Mucosa of descending colon (tissue), 3 donors: ENCODE measurements around the gene CCNB1IP1. TPM values are rescaled to one million over a fixed set of nuclear protein-coding genes. Genes with fewer than 3 reads are reported as not detected.
"Not testable (repeated sequence)": the region's sequence is repeated elsewhere in the genome, so short reads cannot be mapped to it uniquely, and the experiment has no call there.

Experiments
- ATAC-seq: fragments of 200-7000 bp; cut with Tn5 transposase; one replicate; pipeline ENCODE4 v1.9.1; 2020; ENCODE audit warnings: mild to moderate bottlenecking, moderate library complexity
- DNase-seq, 3 donors: peaks; one replicate each; pipeline ENCODE4 v3.0.0-alpha.2; 2020
- H3K36me3 ChIP-seq: fragments of 200-600 bp; one replicate; pipeline ENCODE4 v1.8.0; 2021; ENCODE audit warnings: low read depth, mild to moderate bottlenecking
- H3K4me1 ChIP-seq: fragments of 200-600 bp; one replicate; pipeline ENCODE4 v1.8.0; 2021; ENCODE audit warnings: low read depth, mild to moderate bottlenecking
- H3K4me3 ChIP-seq: fragments of 200-600 bp; one replicate; pipeline ENCODE4 v1.8.0; 2021; ENCODE audit warnings: mild to moderate bottlenecking
- H3K9me3 ChIP-seq: fragments of 200-600 bp; one replicate; pipeline ENCODE4 v1.8.0; 2021; ENCODE audit warnings: mild to moderate bottlenecking
- intact Hi-C, 2 donors: fragments of 100-400 bp; cut with DNase I in 1 of 2; cut with micrococcal nuclease in 1 of 2; formaldehyde crosslinking; loops; one replicate each; pipeline versions ENCODE4 v1.11.0 to v1.11.1; 2022; cut with DNase I, micrococcal nuclease
- total RNA-seq, 3 donors: library from RNA; stranded (reverse); fragmentation: NEBNext Ultra II Directional in 2 of 3; extraction: Animal tissue kit (Norgen Biotek cat#: 25700) in 2 of 3; gene quantifications; one replicate each; pipeline versions ENCODE4 v1.2.1 to v1.2.4, GENCODE V29; 2021 to 2023
- TF ChIP-seq, protein P1 (sequence below): fragments of 200-600 bp; IDR thresholded peaks from one replicate; pipeline ENCODE4 v1.8.0; 2022; ENCODE audit warnings: antibody characterized with exemption, mild to moderate bottlenecking
- donor health status: DM: no; HTN: no; CAD: no; lungs with moderate emphysema.
- donor health status: DM: no; HTN: no; CAD: no.
- donor health status: DM: no; HTN: yes; CAD: no.

CCNB1IP1 gene
- total RNA-seq, 3 donors from 2014 or later, result 27.6 to 36.0 (median 28.0) TPM

DNA sequence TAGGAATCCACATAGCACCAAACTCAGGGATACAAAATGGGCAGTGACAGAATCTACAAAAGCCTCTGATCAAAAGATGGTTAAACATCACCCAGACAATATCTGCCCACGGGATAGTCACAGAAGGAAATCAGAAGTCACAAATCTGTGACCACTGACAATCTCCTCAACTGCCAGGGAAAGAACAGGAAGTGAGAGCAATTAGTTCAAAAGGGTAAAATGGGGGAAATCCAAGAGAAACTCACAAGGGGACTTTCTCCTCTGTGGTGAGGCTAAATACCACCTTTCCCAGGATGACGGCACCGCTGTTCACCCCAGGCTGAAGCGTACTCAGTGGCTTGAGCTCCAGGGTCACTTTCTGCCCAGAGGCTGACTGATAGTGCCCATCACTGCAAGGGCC, 38.0 kb downstream of the CCNB1IP1 start:
- ATAC-seq (no peak), DNase-seq (no peak)
- H3K4me3 ChIP-seq, result no peak overlapping the region
- H3K36me3 ChIP-seq, result peaks cover 7% of the 10 kb centered on the region
- H3K4me1 ChIP-seq, result no peaks in the 10 kb centered on the region
- H3K9me3 ChIP-seq, result no peaks in the 10 kb centered on the region
- TF ChIP-seq, protein P1, sequence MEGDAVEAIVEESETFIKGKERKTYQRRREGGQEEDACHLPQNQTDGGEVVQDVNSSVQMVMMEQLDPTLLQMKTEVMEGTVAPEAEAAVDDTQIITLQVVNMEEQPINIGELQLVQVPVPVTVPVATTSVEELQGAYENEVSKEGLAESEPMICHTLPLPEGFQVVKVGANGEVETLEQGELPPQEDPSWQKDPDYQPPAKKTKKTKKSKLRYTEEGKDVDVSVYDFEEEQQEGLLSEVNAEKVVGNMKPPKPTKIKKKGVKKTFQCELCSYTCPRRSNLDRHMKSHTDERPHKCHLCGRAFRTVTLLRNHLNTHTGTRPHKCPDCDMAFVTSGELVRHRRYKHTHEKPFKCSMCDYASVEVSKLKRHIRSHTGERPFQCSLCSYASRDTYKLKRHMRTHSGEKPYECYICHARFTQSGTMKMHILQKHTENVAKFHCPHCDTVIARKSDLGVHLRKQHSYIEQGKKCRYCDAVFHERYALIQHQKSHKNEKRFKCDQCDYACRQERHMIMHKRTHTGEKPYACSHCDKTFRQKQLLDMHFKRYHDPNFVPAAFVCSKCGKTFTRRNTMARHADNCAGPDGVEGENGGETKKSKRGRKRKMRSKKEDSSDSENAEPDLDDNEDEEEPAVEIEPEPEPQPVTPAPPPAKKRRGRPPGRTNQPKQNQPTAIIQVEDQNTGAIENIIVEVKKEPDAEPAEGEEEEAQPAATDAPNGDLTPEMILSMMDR, result no peak
- intact Hi-C loops, result no loop called here

DNA sequence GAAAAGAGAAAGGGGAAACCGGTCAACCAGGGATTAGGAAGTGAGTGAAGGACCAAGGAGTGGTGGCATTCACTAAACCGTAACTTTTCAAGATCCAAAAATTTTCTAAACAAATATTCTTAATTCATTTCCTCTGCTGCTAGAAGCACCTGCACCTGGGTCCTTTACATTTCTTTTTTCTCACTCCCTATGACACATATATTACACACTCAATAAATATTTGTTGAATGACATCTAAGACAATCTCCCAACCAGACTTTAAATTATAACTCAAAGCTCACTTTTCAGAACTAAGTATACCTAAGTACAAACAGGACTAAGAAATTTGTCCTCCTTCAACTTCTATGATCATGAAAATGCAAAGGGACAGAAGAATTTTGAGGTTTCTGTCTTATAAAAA, 38.4 kb downstream of the CCNB1IP1 start:
- no peak for DNase-seq
- TF ChIP-seq, protein P1, result no peak
- ATAC-seq, result no peak
- Histone ChIP-seq H3K4me1 (no peaks in the 10 kb centered on the region), H3K4me3 (no peak overlapping the region), H3K36me3 (peaks cover 7% of the 10 kb centered on the region), H3K9me3 (no peaks in the 10 kb centered on the region)
- intact Hi-C loops, result no loop called here

DNA sequence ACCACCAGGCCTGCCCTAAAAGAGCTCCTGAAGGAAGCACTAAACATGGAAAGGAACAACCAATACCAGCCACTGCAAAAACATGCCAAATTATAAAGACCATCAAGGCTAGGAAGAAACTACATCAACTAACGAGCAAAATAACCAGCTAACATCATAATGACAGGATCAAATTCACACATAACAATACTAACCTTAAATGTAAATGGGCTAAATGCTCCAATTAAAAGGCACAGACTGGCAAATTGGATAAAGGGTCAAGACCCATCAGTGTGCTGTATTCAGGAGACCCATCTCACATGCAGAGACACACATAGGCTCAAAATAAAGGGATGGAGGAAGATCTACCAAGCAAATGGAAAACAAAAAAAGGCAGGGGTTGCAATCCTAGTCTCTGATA, 51.1 kb downstream of the CCNB1IP1 start:
- DNase-seq, H3K4me1 ChIP-seq, H3K4me3 ChIP-seq, ATAC-seq, intact Hi-C loops, H3K9me3 ChIP-seq, H3K36me3 ChIP-seq: not testable (repeated sequence)

DNA sequence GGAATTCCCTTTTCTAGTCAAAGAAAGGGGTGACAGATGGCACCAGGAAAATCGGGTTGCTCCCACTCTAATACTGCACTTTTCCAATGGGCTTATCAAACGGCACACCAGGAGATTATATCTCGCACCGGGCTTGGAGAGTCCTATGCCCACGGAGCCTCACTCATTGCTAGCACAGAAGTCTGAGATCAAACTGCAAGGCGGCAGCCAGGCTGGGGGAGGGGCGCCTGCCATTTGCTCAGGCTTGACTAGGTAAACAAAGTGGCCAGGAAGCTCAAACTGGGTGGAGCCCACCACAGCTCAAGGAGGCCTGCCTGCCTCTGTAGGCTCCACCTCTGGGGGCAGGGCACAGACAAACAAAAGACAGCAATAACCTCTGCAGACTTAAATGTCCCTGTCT, 52.8 kb downstream of the CCNB1IP1 start:
- H3K36me3 ChIP-seq, H3K9me3 ChIP-seq, intact Hi-C loops, H3K4me1 ChIP-seq, H3K4me3 ChIP-seq, ATAC-seq: not testable (repeated sequence)
- DNase-seq, result peak in 2 of 3 donors; percentile 12 to 29

DNA sequence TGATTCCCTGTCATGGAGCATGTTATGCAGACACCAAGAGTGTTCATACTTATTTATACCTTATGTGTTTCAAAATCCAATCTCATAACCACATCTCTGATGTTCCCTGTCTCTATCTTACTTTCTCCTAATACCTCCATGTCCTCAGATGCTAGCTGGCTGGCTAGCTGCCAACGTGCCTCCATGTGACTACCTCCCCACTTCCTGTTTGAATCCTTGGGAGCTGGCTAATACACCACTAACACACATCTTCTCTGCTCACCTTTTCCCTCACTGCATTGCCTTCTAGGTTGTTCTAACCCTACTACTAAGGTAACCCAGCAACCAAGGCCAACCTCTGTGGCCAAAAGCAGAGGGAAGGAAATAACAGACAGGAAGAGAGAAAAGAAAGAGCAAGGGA, 54.7 kb downstream of the CCNB1IP1 start:
- intact Hi-C loops, result no loop called here
- Histone ChIP-seq H3K4me1 (no peaks in the 10 kb centered on the region), H3K4me3 (no peak overlapping the region), H3K9me3 (peaks cover 16% of the 10 kb centered on the region), H3K36me3 (no peaks in the 10 kb centered on the region)
- DNase-seq (peak in 1 of 3 donors; percentile 8), ATAC-seq (no peak)
- TF ChIP-seq, protein P1, result no peak

DNA sequence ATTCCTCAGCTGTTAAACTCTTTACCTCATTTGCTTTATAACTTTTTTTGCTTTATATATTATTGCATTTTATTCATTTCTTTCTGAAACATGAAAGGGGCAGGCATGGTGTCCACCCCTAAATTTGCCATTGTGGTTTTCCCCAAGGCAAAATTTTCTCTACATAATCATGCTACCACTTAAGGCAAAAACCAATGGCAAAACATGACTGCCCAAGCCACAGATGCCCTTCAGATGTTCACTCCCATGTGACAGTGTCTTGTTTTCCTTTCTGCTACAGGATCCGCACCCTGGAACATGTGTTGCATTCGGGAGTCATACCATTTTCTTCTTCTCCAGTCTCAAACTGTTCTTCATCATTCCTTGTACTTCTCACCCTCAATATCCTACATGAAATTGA, 55.7 kb downstream of the CCNB1IP1 start:
- intact Hi-C loops, result no loop called here
- no peak overlapping the region for H3K4me3 ChIP-seq
- no peak for ATAC-seq
- no peak for DNase-seq
- no peaks in the 10 kb centered on the region for H3K4me1 ChIP-seq
- H3K9me3 ChIP-seq, result peaks cover 24% of the 10 kb centered on the region
- H3K36me3 ChIP-seq, result no peaks in the 10 kb centered on the region
- TF ChIP-seq, protein P1, result no peak

DNA sequence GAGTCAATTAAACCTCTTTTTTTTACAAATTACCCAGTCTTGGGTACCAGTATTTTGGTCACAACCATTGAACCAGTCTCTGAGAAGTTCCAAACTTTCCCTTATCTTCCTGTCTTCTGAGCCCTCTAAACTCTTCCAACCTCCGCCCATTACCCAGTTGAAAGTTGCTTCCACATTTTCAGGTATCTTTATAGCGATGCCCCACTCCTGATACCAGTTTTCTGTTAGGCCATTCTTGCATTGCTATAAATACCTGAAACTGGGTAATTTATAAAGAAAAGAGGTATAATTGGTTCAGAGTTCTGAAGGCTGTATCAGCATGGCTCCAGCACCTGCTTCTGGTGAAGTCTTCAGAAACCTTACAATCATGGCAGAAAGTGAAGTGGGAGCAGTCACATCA, 59.0 kb downstream of the CCNB1IP1 start:
- DNase-seq (no peak), ATAC-seq (no peak)
- Histone ChIP-seq H3K4me1 (no peaks in the 10 kb centered on the region), H3K4me3 (no peak overlapping the region), H3K36me3 (no peaks in the 10 kb centered on the region), H3K9me3 (peaks cover 30% of the 10 kb centered on the region)
- intact Hi-C loops, result no loop called here
- TF ChIP-seq, protein P1, result no peak

DNA sequence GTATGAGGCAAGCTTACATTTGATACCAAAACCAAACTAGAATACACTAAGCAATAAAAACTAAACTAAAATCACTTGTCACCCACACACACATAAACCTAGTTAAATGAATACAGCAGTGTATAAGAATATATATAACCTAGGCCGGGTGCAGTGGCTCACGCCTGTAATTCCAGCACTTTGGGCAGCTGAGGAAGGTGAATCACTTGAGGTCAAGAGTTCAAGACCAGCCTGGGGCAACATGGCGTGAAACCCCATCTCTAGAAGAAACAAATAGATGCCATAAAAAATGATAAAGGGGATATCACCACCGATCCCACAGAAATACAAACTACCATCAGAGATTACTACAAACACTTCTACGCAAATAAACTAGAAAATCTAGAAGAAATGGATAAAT, 68.7 kb downstream of the CCNB1IP1 start:
- H3K36me3 ChIP-seq, H3K4me3 ChIP-seq, H3K9me3 ChIP-seq, DNase-seq, H3K4me1 ChIP-seq, ATAC-seq, intact Hi-C loops: not testable (repeated sequence)
